ENCODE data around the gene MRM1.

Gene MRM1

DNA sequence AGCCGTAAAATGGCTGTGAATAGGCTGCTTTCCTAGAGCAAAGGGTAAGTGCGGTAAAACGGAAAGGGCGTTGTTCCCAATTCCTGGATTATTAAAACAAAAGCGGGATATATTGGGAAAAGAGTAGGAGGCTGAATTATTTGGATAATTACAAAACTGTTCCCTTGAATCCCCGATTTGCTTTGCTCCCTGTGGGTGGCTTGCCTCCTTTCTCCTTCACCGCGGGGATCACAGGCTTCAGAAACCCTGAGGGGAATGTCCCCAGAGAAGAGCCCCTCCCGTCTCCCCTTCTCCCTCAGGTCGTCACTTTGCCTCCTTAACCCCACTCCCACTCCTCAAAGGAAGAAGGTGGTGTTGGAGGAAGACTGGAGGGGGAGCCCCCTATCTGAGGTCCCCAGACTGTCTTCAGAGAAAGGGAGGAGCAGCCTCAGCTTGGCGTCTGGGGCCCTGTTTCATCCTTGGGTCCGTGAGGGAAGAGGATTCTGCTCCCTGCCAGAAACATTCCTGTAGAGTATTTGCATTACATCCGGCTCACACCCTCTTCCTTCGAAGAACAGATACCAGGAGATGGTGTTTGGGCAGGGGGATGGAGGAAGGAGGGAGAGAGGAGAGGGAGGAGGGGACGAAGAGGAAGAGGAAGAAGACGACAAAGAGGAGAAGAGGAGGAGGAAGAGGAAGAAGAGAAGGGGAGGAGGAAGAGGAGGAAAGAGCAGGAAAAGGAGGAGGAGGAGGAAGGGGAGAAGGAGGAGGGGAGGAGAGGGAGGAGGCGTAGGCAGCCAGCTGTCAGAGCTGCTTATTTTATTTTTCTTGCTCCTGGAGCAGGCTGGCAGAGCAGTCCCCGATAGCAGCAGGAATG is 31.8 kb downstream of the MRM1 start:
- no peak for DNase-seq

DNA sequence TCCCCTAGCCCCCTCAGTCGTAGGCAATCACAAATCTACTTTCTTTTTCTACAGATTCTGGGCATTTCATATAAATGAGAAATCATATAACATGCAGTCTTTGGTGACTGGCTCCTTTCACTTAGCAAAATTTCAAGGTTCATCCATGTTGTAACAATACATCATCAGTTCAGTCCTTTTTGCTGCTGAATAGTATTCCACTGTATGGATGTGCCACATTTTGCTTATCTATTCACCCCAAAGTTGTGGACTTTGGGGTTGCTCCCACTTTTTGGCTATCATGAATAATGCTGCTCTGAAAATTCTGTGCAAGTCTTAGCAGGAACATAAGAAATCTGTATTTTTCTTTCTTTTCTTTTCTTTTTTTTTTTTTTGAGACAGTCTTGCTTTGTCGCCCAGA is 39.0 kb downstream of the MRM1 start:
- DNase-seq, result no peak

DNA sequence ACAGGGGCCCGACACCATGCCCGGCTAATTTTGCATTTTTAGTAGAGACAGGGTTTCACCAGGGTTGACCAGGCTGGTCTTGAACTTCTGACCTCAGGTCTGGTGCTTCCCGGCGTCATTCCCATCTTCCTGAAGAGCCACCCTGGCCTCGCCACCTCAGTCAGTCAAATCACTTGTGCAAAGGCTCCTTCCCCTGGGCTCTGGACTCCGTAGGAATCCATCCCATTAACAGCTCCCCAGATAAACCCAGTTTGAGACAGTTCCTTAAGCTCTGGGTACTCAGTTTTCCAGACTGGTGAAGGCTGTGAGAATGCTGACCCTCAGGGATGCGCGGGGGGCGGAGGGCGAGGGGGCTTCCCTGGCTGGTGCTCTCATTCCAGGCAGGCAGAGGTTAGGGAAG is 39.5 kb downstream of the MRM1 start:
- DNase-seq, result no peak

DNA sequence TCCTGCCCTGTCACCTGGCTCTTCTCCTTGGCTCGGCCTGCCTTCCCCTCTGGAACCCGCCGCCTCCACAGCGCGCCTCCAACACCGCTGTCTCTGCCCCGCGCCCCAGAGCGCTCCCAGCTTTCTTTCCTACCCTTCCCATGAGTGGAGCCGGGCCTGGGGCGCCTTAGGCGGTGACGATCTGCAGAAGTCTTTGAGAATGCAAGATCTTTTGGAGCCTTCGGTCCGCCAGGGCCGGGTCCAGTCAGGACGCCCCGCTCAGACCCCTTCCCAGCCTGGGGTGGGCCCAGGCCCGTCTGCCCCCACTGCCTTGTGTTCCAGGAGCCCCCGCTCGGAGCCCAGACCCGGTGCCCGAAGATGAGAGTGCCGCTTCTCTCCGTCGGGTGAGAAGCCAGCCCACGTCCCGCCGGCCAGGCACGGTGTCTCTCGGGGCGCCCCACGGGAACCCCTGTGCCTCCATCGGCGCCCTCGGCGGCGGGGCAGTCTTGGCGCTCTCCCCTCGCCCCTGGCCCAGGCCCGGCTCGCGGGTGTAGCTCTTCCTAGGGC is 40.0 kb downstream of the MRM1 start:
- DNase-seq, result no peak

DNA sequence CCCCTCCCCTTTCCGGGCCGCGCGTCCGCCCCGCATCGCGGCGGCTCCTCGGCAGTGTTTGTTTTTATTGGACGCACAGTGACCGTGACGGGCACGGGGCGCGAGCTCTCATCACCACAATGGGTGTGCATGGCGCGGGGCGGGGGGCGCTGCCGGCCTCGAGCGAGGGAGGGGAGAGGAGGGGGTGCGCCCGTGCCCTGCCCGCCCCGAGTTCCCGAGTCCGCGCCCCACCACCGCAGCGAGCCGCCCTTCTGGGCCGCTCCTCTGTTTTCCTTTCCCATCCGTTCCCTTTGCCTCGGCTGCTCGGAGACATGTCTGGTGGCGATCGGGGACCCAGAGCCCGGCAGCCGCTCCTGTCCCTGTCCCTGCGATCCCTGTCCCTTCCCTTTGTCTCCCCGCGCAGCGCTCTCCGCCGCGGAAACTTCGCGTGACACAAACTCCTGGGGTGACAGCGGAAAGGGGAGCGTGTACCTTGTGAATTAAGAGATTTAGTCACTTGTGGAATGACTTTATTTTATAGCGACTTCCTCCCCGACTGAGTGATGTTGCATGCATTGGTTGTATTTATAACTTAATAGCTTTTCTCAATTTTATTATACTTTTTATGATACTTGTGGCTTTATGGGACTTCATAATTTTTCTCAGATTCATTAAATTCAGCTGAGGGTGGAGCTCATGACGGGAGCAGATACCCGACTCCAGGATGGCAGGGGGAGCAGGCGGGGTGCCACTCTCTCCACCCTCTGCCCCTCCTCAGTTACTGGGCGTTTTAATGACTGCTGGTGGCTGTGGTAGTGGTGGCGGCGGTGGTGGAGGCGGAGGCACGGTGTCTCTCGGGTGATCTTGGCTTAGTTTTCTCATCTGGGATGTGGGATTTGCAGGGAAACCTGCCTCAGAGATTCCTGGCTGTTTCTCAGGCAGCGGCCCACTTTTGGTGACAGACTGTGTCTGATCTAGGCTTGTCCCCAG is 40.8 kb downstream of the MRM1 start:
- peak; percentile 56 for DNase-seq

DNA sequence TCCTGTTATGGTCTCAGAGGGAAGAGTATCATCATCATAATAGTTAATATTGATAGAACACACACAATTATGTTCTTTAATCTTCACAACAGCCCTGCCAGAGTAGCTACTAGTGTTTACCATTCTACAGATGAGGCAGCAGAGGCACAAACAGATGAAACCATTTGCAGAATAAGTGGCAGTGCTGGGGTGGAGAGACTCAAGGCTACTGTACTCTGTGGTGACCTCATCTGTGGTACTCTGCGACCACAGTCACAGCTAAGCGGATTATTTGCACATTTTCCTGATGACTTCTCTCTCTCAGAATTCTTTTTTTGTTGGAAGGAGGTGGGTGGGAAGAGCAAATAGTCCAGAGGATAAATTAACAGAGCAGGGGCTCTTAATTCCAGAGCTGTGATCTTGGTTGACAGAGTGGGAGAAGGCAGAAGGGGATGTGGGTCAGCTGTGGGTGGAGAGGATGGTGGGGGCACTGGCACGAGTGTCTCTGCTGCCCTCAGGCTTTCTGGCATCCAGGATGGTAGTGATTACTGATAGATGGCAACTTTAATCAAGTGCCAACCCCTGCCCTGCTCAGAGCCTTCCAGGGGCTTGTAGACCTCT is 41.8 kb downstream of the MRM1 start:
- DNase-seq, result no peak

DNA sequence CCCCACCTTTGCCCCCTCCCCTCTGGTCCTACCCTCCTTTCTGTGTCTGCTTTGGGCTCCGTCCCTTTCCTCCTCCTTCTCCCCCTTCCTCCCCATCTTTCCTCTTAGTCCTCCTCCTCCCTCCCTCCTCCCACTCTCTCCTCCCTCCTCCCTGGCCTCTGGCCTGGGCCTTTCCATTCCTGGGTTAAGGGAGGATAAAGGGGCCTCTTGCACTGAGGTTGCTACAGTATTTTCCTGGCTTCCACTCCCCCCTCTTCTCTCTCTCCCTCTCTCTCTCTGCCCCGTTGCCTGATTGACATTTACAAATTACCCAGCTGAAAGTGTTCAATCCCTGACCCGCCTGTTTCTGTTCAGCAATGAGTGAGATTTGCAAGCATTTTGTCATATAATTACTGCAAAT is 44.0 kb downstream of the MRM1 start:
- DNase-seq, result no peak

DNA sequence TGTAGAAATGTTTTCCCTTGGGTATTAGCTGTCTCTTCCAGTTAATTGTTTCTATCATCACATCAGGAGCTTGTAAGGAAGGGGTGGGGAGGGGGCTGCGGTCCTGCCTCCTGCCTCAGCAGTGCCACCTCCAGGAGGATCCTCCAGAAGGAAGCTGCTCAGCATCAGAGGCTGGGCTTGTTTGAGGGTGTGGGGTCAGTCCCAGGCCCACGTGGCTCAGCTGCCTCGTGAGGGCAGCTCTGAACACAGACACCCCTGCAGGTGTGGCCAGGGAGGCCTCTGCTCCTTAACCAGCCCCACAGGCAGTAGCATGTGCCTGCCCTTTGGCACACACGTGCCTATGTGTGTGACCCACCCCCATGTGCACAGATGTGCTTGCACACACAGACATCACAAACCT is 46.3 kb downstream of the MRM1 start:
- no peak for DNase-seq

DNA sequence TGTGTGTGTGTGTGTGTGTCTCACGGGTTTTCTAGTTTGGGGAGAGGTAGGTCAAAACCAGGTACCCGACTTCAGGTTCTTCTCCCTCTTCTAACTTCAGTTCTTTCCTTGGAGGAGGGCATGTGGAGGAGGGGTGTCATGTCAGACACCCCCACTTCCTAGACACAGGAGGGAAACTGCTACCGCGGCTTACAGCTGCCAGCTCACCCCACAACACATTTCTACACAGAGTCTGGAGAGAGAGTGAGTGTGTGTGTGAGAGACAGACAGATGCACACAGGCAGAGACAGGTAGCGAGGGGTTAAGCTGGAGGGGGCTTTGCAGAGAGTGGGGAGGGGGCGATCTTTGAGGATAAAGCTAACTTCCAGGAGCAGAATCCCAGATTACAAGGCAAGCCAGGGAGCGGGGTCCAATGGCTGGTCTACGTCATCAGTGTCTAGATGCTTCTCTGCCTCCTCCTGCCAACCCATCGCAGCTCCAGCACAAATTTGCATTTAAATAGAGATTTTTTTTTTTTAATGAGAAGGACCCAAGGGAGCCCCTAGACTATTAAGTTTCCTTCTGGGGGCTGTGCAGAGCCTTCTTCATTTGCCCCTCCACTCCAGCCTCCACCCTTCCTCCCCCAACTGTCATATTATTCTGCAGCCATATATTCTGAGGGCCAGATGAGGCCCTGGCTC is 48.9 kb downstream of the MRM1 start:
- DNase-seq, result no peak

DNA sequence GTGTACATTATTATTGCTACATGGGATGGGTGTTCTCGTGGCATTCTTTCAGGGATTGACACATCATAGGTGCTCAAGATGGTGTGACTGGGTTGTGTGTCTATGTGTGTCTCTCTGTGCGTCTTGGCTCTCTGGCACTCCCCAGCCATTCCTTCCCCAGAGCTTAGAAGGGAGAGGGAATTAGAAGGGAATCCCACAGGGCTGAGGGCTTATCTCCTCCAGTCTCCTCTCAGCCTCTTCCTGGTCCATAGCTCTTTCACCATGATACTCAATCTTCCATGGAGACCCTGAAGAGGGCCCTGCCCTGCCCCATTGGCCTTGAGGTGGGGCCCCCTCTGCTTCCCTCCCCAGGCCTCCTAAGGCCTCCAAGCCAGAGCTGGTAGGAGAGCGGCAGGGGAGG is 52.0 kb downstream of the MRM1 start:
- DNase-seq, result no peak

DNA sequence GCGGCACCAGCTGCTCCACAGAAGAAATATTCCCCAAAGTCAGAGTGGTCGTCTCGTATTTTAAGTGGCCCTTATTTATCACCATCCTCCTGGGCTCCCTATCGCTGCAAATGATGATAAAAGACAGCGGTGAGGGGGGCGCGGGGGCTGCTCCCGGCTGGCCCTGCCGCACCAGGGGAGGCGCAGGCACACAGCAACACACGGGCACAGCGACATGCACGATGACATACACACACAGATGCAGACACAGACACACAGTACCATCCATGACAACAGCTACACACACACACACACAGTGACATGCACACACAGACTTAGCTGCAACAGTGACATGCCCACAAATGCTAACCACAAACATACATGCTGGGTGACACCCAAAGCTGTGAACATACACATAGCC is 52.5 kb downstream of the MRM1 start:
- DNase-seq, result no peak

DNA sequence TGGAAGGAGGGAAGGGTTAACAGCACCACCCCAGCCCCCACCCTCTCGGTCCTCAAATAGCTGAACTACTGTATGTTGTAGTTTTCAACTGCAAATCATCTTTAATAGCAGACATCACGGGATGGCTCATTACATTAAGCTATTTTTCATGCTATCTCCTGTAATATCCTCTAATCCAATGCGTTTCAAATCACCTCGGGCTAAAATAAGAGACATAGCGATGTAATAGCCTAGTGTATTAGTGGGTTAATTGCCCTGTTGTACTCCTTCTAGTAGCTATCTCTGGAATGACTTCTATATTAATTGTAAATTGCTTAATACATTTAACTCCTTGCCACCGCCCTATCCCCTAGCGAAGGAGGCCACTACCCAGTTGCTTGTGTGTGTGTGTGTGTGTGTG is 54.3 kb downstream of the MRM1 start:
- DNase-seq, result no peak

DNA sequence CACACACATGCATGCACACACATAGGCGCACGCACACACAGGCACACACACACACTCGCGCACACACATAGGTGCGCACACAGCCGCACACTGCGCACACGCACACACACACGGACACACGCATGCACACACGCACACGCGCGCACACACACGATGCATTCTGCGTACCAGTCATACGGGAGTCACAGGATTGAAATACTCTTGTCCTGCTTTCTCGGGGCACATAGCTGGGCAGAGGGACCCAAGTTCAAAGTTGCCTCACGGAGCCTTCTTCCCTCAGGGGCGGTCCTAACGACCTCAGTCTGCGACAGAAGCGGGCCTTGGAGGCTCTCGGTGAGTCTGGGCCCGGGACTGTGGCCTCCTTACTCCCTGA is 56.0 kb downstream of the MRM1 start:
- DNase-seq, result no peak

DNA sequence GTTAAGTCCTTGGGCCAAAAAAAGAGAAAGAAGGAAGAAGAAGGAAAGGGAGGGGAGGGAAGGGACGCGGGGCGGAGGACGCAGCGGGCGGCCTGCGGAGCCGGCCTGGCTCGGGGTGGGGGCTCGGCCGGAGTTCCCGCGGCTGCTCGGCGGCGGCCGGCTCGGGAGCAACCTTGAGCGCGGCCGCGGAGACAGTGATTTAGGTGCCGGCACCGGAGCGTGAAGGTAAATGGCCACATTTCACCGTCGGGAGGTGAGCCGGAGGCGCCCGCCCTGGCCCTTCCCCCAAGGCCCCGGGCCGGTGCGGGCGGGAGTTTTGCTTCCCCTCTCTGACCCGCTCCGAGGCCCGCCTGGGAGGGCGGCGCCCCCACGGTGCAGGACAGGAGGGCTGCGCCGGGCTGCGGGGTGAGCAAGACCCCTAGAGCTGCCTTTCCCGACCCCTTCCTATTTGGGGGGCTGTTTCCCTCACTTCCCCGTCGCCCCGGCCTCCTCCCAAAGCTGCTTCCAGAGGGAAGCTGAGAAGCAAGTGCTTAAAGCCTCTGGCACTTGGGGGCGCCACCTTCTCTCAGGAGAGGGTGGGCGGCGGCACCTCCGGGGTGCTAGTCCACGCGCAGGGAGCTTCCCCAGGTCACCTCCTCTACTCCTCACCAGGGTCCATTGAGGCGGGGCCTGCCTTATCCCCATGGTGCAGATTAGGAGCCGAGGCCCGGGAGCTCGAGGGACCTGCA is 56.5 kb downstream of the MRM1 start:
- peak; percentile 66 for DNase-seq
